BJ (cell line): Measurements from ENCODE around the gene KLHL20. TPM values are rescaled to one million over a fixed set of nuclear protein-coding genes. Genes with fewer than 3 reads are reported as not detected.

ENCODE experiments used
- CTCF ChIA-PET: fragments of 350-600 bp; formaldehyde crosslinking; extraction: SDS; loops from one replicate; lab custom pipeline; 2021; ENCODE audit warnings: antibody characterized with exemption, inconsistent platforms; lab: Yijun Ruan, JAX
- POLR2A ChIA-PET: fragments of 300-600 bp; sonication (Branson Sonifier 250); formaldehyde crosslinking; extraction: SDS; loops from one replicate; lab custom pipeline; 2021; ENCODE audit warnings: antibody characterized with exemption; lab: Charles Lee
- DNase-seq: peaks from one replicate; pipeline ENCODE4 v3.0.0-alpha.2; 2011; ENCODE audit warnings: low read depth
- H3K27me3 ChIP-seq: 2 replicates; pipeline ENCODE4 v1.6.0; 2011; ENCODE audit warnings: low read length; ENCODE audit not compliant: control insufficient read depth, insufficient read depth
- H3K36me3 ChIP-seq: 2 replicates; pipeline ENCODE4 v1.5.1; 2011; ENCODE audit warnings: low read length; ENCODE audit not compliant: control insufficient read depth, insufficient read depth
- H3K4me3 ChIP-seq: 2 replicates; pipeline ENCODE4 v1.5.1; 2011; ENCODE audit warnings: low read depth, mild to moderate bottlenecking, control low read depth, low read length
- polyA plus RNA-seq: library from polyadenylated mRNA; depleted of rRNA; stranded (reverse); fragments of >200 nt; gene quantifications from 2 replicates; pipeline ENCODE4 v1.2.3, GENCODE V29; 2011; rRNA removed
- small RNA-seq: library from RNA; depleted of rRNA; stranded (forward); fragments of <200 nt; gene quantifications from one replicate; pipeline ENCODE3, GENCODE V24; 2012; ENCODE audit warnings: low replicate concordance, low read depth; ENCODE audit not compliant: insufficient read length
- TF ChIP-seq, protein P1 (sequence below): IDR thresholded peaks from 2 replicates; pipeline ENCODE4 v1.5.1; 2011; ENCODE audit warnings: low read depth, mild to moderate bottlenecking, control low read depth, inconsistent platforms, low read length, moderate library complexity; ENCODE audit not compliant: insufficient read depth

Gene KLHL20
- polyA plus RNA-seq, 1 experiment: 11.0 TPM

- ChIA-PET POLR2A (no interaction called here), CTCF (interaction anchor here (1.2 to 2.2 kb wide), 4 partner anchors 395 to 1081 kb away, joined by 4 to 10 read pairs (median 6); no protein-coding TSS in a partner anchor)
- no peaks in the 10 kb centered on the region for H3K27me3 ChIP-seq
- DNase-seq: no peak
- no peaks in the 10 kb centered on the region for H3K36me3 ChIP-seq
- H3K4me3 ChIP-seq: peak overlapping the region; percentile 82
- TF ChIP-seq, protein P1, sequence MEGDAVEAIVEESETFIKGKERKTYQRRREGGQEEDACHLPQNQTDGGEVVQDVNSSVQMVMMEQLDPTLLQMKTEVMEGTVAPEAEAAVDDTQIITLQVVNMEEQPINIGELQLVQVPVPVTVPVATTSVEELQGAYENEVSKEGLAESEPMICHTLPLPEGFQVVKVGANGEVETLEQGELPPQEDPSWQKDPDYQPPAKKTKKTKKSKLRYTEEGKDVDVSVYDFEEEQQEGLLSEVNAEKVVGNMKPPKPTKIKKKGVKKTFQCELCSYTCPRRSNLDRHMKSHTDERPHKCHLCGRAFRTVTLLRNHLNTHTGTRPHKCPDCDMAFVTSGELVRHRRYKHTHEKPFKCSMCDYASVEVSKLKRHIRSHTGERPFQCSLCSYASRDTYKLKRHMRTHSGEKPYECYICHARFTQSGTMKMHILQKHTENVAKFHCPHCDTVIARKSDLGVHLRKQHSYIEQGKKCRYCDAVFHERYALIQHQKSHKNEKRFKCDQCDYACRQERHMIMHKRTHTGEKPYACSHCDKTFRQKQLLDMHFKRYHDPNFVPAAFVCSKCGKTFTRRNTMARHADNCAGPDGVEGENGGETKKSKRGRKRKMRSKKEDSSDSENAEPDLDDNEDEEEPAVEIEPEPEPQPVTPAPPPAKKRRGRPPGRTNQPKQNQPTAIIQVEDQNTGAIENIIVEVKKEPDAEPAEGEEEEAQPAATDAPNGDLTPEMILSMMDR: no peak
These were observed 109.1 kb downstream of the KLHL20 start for GRCh38 chr1:173823781-173824314.

GRCh38 chr1:173824315-173825081 lies 109.7 kb downstream of the KLHL20 start, which contains the start of the genes CENPL and DARS2:
TSS of gene CENPL (minus strand) at chr1:173824883. CDS start at chr1:173811299, 13,584 bp downstream.
TSS of gene DARS2 (plus strand) at chr1:173824673. CDS start at chr1:173825230, 557 bp downstream.
- H3K27me3 ChIP-seq: no peaks in the 10 kb centered on the region

DNA sequence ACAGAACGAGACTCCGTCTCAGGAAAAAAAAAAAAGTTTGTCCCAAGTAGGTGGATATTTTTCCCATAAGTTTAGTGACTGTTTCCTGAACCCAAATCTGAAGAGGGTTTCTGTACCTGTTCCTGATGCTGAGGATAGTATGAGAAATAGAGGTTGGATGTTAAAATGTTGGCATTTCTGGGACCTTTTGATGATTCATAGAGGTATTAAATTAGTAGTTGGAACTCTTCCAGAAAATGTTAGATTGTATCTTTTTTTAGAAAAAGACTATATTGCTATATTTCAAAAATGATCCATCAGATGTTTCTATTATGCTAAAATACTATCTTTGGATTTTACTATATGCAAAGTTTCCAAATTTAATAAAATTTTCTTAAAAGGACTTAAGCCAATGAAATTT lies 112.8 kb downstream of the KLHL20 start:
- CTCF ChIA-PET: no interaction called here
- H3K27me3 ChIP-seq: no peaks in the 10 kb centered on the region
- H3K36me3 ChIP-seq: peaks cover 2% of the 10 kb centered on the region; the same call in 1 of the 2 replicates
- TF ChIP-seq, protein P1: no peak
- POLR2A ChIA-PET: no interaction called here
- DNase-seq: no peak
- H3K4me3 ChIP-seq: no peak overlapping the region

More at GRCh38 chr1:173824315-173825081, 109.7 kb downstream of the KLHL20 start, which contains the start of the genes CENPL and DARS2:
- peak; percentile 93 for DNase-seq
- H3K4me3 ChIP-seq: peak within 1 kb of the TSS; percentile 82
- POLR2A ChIA-PET: no interaction called here
- CTCF ChIA-PET: interaction anchor here (0.8 to 2.2 kb wide), 8 partner anchors 107 to 1081 kb away, joined by 3 to 10 read pairs (median 4); no protein-coding TSS in a partner anchor
- TF ChIP-seq, protein P1: no peak
- no peaks in the 10 kb centered on the region for H3K36me3 ChIP-seq

DNA sequence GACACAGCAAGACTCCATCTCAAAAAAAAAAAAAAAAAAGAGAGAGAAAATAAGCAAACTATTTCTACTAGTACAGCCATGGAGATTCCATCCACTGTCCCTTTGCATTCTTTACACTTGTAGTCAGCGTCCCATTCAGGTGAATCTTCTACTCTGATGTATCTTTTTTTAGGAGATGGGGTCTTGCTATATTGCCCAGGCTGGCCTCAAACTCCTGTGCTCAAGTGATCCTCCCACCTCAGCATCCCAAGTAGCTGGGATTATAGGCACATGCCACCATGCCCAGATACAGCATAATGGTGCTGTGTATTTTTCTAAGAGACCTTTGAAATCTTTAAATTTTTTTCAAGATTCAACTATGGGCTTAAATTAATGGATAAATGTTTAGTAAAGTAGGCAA lies 118.0 kb downstream of the KLHL20 start:
- ChIA-PET POLR2A (no interaction called here), CTCF (no interaction called here)
- H3K4me3 ChIP-seq: no peak overlapping the region
- no peaks in the 10 kb centered on the region for H3K27me3 ChIP-seq
- DNase-seq: no peak
- TF ChIP-seq, protein P1: no peak
- H3K36me3 ChIP-seq: peaks cover 4% of the 10 kb centered on the region

Small RNAs within 50 kb of the gene (small RNA-seq; reads per million reads assigned to genes)
- gene BX248409.1 (not detected), gene RF00019 (not detected)

Other genes starting within 250 kb of the KLHL20 start
- gene PRDX6, start 237.6 kb upstream of the KLHL20 start, polyA plus RNA-seq: 885 and 1,282 TPM in 2 replicates
- not detected in 2 replicates for gene SLC9C2, start 111.9 kb upstream of the KLHL20 start, polyA plus RNA-seq
- not detected in 2 replicates for gene TEX50, start 79.6 kb upstream of the KLHL20 start, polyA plus RNA-seq
- gene ANKRD45, start 45.1 kb upstream of the KLHL20 start, polyA plus RNA-seq: not detected in 2 replicates
- gene DARS2, start 109.7 kb downstream of the KLHL20 start, polyA plus RNA-seq: 15.8 and 24.3 TPM in 2 replicates
- gene CENPL, start 109.9 kb downstream of the KLHL20 start, polyA plus RNA-seq: 8.3 and 13.2 TPM in 2 replicates
- 839 and 1,190 TPM in 2 replicates for gene GAS5, start 153.0 kb downstream of the KLHL20 start, polyA plus RNA-seq
- gene ZBTB37, start 153.4 kb downstream of the KLHL20 start, polyA plus RNA-seq: 1.8 and 2.1 TPM in 2 replicates
- 0.05 and 0.16 TPM in 2 replicates for gene SERPINC1, start 202.3 kb downstream of the KLHL20 start, polyA plus RNA-seq